Anterior cingulate cortex (tissue), 58 donors: Measurements from ENCODE around the gene KIF25.

Experiments
- DNase-seq, 58 donors: peaks; one replicate each; lab custom pipeline; 2025; lab: John Stamatoyannopoulos, UW

KIF25 gene

GRCh38 chr6:168033791-168034190 is 36.3 kb downstream of the KIF25 start:
- no peak for DNase-seq

GRCh38 chr6:168034537-168034936 is 37.1 kb downstream of the KIF25 start:
- DNase-seq: no peak

GRCh38 chr6:168035098-168035660 is 37.7 kb downstream of the KIF25 start:
- DNase-seq: peak in 27 of 58 donors; percentile 23 to 68 (median 45)

GRCh38 chr6:168035661-168036545 is 38.4 kb downstream of the KIF25 start:
- DNase-seq: peak in 3 of 58 donors; percentile 45 to 67 (median 53)

- no peak for DNase-seq
These were observed 39.8 kb downstream of the KIF25 start for GRCh38 chr6:168037242-168037641.

- no peak for DNase-seq
These were observed 40.4 kb downstream of the KIF25 start for GRCh38 chr6:168037856-168038255.

GRCh38 chr6:168038576-168039140 is 41.2 kb downstream of the KIF25 start:
- DNase-seq: no peak

- no peak for DNase-seq
These were observed 41.8 kb downstream of the KIF25 start for GRCh38 chr6:168039301-168039700.

GRCh38 chr6:168039849-168040248 is 42.4 kb downstream of the KIF25 start:
- DNase-seq: no peak

- DNase-seq: no peak
These were observed 43.5 kb downstream of the KIF25 start for GRCh38 chr6:168040856-168041496.

- DNase-seq: no peak
These were observed 44.5 kb downstream of the KIF25 start for GRCh38 chr6:168041928-168042327.

- DNase-seq: no peak
These were observed 45.1 kb downstream of the KIF25 start for GRCh38 chr6:168042426-168043192.

GRCh38 chr6:168043193-168043847 is 45.8 kb downstream of the KIF25 start:
- DNase-seq: no peak

- no peak for DNase-seq
These were observed 46.5 kb downstream of the KIF25 start for GRCh38 chr6:168043848-168044415.

GRCh38 chr6:168044521-168045130 is 47.2 kb downstream of the KIF25 start:
- no peak for DNase-seq

GRCh38 chr6:168045141-168045691 is 47.7 kb downstream of the KIF25 start:
- no peak for DNase-seq

- DNase-seq: no peak
These were observed 48.5 kb downstream of the KIF25 start for GRCh38 chr6:168045706-168046620.

- no peak for DNase-seq
These were observed 49.2 kb downstream of the KIF25 start for GRCh38 chr6:168046696-168047095.
